Spinal cord (tissue), 10 donors: Measurements from ENCODE around the gene SGMS1. TPM values are rescaled to one million over a fixed set of nuclear protein-coding genes. Genes with fewer than 3 reads are reported as not detected.
A peak's percentile ranks its signal among the peaks of the same experiment; 100 is the strongest.

Experiments used
- DNase-seq, 6 donors: peaks; one replicate each; pipeline versions ENCODE4 v3.0.0 to v3.0.0-alpha.2; 2013 to 2015; ENCODE audit warnings: low spot score in 6 of 6, low read depth in 4 of 6
- H3K27ac ChIP-seq: one replicate; pipeline ENCODE4 v1.5.1; 2013; ENCODE audit warnings: low read depth, low read length, control low read depth
- H3K27me3 ChIP-seq: one replicate; pipeline ENCODE4 v1.6.1; 2013; ENCODE audit warnings: low read length; ENCODE audit not compliant: control insufficient read depth, insufficient read depth
- H3K36me3 ChIP-seq: one replicate; pipeline ENCODE4 v1.6.1; 2013; ENCODE audit warnings: low read length; ENCODE audit not compliant: control insufficient read depth, insufficient read depth
- H3K4me1 ChIP-seq: one replicate; pipeline ENCODE4 v1.6.1; 2013; ENCODE audit warnings: low read length; ENCODE audit not compliant: control insufficient read depth, insufficient read depth
- H3K4me3 ChIP-seq: one replicate; pipeline ENCODE4 v1.5.1; 2013; ENCODE audit warnings: low read depth, low read length, control low read depth
- H3K9me3 ChIP-seq: one replicate; pipeline ENCODE4 v1.6.1; 2013; ENCODE audit warnings: low read length; ENCODE audit not compliant: control insufficient read depth, insufficient read depth
- WGBS: methylation state at CpG from one replicate; pipeline ENCODE4 v1.1.5; 2013; ENCODE audit warnings: missing lambda C conversion rate; ENCODE audit not compliant: insufficient coverage; 5-methylcytosine and 5-hydroxymethylcytosine counted together
- polyA plus RNA-seq, 2 donors: library from polyadenylated mRNA; unstranded; fragments of 120-200 nt; gene quantifications; one replicate each; pipeline ENCODE4 v1.2.1, GENCODE V29; 2013; ENCODE audit not compliant: insufficient read length in 2 of 2
- total RNA-seq, 2 donors: library from RNA; depleted of rRNA in 1 of 2; stranded (reverse); fragments of 120-200 nt in 1 of 2; fragments of >200 nt in 1 of 2; gene quantifications; one replicate each; pipeline versions ENCODE4 v1.2.3 to v1.2.4, GENCODE V29; 2013 to 2014
- donor health status: healthy.

The SGMS1 gene
- total and polyA plus RNA-seq, 4 donors = 24.5 to 57.2 (median 40.5) TPM

- H3K27ac ChIP-seq = peak overlapping the region; percentile 98
- DNase-seq = peak in 5 of 6 donors; percentile 71 to 89 (median 80)
- H3K9me3 ChIP-seq = no peaks in the 10 kb centered on the region
- H3K4me3 ChIP-seq = peak overlapping the region; percentile 72
- WGBS = under 1% methylated on average over 57 of the region's 58 CpGs
- peaks cover 11% of the 10 kb centered on the region for H3K4me1 ChIP-seq
- H3K27me3 ChIP-seq = no peaks in the 10 kb centered on the region
- no peaks in the 10 kb centered on the region for H3K36me3 ChIP-seq
Observed at GRCh38 chr10:50624866-50625501, 1.2 kb upstream of the SGMS1 start.

- DNase-seq = peak; percentile 91 to 98 (median 95)
- Histone ChIP-seq H3K27me3 (no peaks in the 10 kb centered on the region), H3K27ac (peak overlapping the region; percentile 98), H3K36me3 (no peaks in the 10 kb centered on the region), H3K4me1 (peaks cover 11% of the 10 kb centered on the region), H3K9me3 (no peaks in the 10 kb centered on the region), H3K4me3 (peak overlapping the region; percentile 72)
- WGBS = 0% methylated on average over 46 of the region's 46 CpGs
Observed at GRCh38 chr10:50624413-50624865, 683 bp upstream of the SGMS1 start.

- peak overlapping the region; percentile 98 for H3K27ac ChIP-seq
- WGBS = under 1% methylated on average over 82 of the region's 88 CpGs
- DNase-seq = peak in 4 of 6 donors; percentile 36 to 68 (median 63)
Observed at GRCh38 chr10:50622706-50623662, 772 bp downstream of the SGMS1 start.

DNA sequence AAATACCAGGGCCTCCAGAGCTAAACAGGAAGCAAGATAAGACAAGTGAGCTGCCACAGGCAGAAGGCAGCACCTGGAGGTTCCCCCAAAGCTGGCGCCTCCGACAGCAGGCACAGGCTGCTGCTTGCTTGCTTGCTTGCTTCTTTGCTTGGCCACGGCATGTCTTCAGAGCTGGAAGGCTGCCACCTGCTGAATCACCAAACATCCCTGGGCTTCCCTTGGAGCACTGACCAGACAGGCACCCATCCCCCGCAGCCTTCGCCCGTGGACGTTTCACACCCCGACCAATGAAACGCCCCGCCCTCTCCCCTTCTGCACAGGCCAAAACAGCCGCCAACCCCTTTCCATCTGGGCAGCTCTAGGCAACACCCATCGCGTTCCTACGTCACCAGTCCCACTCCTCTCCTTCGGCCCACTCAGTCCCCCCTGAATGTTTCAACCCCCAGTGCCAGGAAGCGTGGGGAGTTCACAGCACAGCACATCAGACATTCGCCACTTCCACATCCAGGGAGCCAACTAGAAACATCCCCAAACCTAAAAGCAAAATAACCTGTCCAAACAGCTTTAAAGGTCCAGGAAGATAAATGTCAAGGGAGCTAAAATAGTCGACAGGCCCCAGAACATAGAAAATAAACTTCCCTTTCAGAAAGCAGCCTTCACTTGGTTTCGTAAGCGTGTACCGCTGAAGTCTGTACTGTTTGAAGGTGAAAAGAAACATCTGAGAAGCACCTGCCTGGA lies 1.6 kb downstream of the SGMS1 start:
- Histone ChIP-seq H3K36me3 (no peaks in the 10 kb centered on the region), H3K9me3 (no peaks in the 10 kb centered on the region), H3K27me3 (no peaks in the 10 kb centered on the region), H3K4me1 (peaks cover 14% of the 10 kb centered on the region), H3K27ac (peak overlapping the region; percentile 98), H3K4me3 (peak overlapping the region; percentile 72)
- under 1% methylated on average over 21 of the region's 21 CpGs for WGBS
- peak; percentile 79 to 96 (median 83) for DNase-seq

More at GRCh38 chr10:50622706-50623662, 772 bp downstream of the SGMS1 start:
- Histone ChIP-seq H3K9me3 (no peaks in the 10 kb centered on the region), H3K27me3 (no peaks in the 10 kb centered on the region), H3K36me3 (no peaks in the 10 kb centered on the region), H3K4me1 (peaks cover 14% of the 10 kb centered on the region), H3K4me3 (peak overlapping the region; percentile 72)

GRCh38 chr10:50620899-50621298 lies 2.9 kb downstream of the SGMS1 start:
- H3K4me1 ChIP-seq = peaks cover 14% of the 10 kb centered on the region
- no peak for DNase-seq
- no peak overlapping the region for H3K4me3 ChIP-seq
- no peaks in the 10 kb centered on the region for H3K36me3 ChIP-seq
- no peak overlapping the region for H3K27ac ChIP-seq
- H3K9me3 ChIP-seq = no peaks in the 10 kb centered on the region
- no peaks in the 10 kb centered on the region for H3K27me3 ChIP-seq
- no CpG with 5 or more reads among the region's 7 CpGs for whole genome bisulfite sequencing

GRCh38 chr10:50619882-50620281 lies 3.9 kb downstream of the SGMS1 start:
- Histone ChIP-seq H3K27me3 (no peaks in the 10 kb centered on the region), H3K36me3 (no peaks in the 10 kb centered on the region), H3K4me3 (no peak overlapping the region), H3K4me1 (peaks cover 14% of the 10 kb centered on the region), H3K9me3 (no peaks in the 10 kb centered on the region), H3K27ac (no peak overlapping the region)
- WGBS = no CpG with 5 or more reads among the region's 2 CpGs
- peak in 1 of 6 donors; percentile 40 for DNase-seq

DNA sequence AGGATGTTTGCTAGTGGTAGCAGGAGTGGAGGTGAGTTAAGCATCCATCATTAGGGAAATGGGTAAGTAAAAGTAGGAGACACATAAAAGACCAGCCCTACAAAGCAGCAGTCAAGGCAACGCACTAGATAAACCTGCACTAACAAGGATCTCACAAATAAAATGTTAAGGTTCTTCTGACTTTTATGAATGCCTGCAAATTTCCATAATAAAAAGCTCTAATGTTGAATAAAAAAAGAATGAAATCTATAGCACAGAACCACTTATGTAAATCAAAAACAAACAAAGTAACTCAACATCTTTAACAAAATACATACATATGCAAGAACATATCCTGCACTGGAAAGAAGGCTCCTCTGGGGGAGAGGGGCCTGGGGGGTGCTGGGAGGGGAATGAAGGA lies 4.6 kb downstream of the SGMS1 start:
- Histone ChIP-seq H3K9me3 (no peaks in the 10 kb centered on the region), H3K27ac (no peak overlapping the region), H3K36me3 (no peaks in the 10 kb centered on the region), H3K27me3 (no peaks in the 10 kb centered on the region), H3K4me3 (no peak overlapping the region), H3K4me1 (peaks cover 14% of the 10 kb centered on the region)
- no CpG with 5 or more reads among the region's 1 CpG for WGBS
- DNase-seq = no peak

DNA sequence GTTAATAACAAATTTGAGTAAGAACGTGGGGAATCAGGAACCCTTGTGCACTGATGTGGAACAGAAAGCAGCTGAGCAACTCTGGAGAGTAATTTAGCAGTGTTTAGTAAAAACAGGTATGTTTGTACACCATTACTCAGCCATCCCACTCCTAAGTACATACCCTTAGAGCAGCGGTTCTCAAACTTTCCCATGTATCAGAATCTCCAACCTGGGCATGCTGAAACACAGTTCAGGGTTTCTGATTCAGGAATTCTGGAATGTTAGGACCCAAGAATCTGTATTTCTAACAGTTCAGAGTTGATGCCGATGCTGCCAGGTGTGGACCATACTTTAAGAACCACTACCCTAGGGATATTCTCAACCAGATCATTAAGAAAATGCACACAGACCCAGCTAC lies 5.1 kb downstream of the SGMS1 start:
- 67% methylated on average over 1 of the region's 3 CpGs for WGBS
- H3K9me3 ChIP-seq = no peaks in the 10 kb centered on the region
- no peaks in the 10 kb centered on the region for H3K27me3 ChIP-seq
- no peak overlapping the region for H3K4me3 ChIP-seq
- no peaks in the 10 kb centered on the region for H3K36me3 ChIP-seq
- H3K4me1 ChIP-seq = peaks cover 14% of the 10 kb centered on the region
- no peak overlapping the region for H3K27ac ChIP-seq
- no peak for DNase-seq

DNA sequence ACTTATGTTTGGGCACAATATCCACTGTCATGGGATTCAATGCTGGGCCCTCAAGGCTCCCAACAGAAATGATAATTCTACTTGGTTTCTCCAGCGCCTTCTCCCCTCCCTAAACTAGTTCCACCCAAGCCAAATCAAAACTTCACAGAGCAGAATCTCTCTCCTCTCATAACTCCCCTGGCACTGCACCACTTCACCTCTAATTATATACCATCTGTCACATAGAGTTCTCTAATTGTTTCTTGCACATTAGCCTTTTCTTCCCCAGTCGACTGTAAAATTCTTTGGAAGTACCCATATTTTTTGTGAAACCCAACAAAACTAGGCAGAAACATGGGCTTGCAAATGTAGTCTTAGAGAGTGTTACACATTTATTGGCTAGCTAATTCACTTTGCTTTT lies 8.1 kb downstream of the SGMS1 start:
- no peaks in the 10 kb centered on the region for H3K36me3 ChIP-seq

More for the DNA sequence above, 8.1 kb downstream of the SGMS1 start:
- Histone ChIP-seq H3K27me3 (no peaks in the 10 kb centered on the region), H3K4me1 (peaks cover 23% of the 10 kb centered on the region), H3K4me3 (no peak overlapping the region), H3K9me3 (no peaks in the 10 kb centered on the region), H3K27ac (no peak overlapping the region)
- WGBS = 81% methylated on average over 1 of the region's 2 CpGs
- peak in 2 of 6 donors; percentile 40 to 74 for DNase-seq
